ENCODE data around the gene EIF5AL1. TPM values are rescaled to one million over a fixed set of nuclear protein-coding genes. Genes with fewer than 3 reads are reported as not detected.

EIF5AL1 gene
- total and polyA plus RNA-seq, 2 of the 13 experiments (the other 11 are each of a cell fraction or from before 2014, with no cell fraction given), result 0.22 to 0.50 TPM

DNA sequence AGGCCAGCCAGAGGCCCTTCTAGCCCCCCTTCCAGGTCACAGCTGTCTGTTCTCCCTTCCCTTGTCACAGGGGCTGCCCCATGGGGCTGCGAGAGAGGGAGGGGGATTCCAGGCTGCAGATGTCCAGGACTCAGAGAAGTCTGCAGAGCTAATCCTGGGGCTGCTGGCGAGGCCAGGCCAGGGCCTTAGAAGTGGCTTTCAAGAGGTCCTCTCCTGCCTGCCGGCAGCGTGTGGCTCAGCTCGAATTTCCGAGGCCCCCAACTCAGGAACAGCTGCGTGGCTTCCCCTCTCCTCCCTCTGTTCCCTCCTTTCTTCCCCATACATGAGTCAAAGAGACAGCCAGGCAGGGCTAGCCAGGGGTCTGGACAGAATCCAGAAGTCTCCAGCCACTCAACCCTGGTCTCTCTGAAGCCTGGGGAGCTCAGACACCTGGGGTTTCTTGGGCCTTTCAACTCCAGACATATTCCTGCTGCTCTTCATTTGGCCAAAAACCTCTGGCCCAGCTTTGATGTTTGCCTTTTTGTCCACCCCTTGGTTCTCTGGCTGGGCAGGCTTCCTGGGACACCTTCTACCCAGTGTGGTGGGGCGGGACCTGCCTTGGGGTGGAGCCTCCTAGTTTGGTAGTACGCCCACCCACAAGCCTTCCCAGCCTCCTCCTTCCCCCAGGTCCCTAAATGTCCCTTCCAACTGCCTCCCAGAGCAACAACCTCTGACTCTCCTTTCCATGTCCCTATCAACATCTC is 21.8 kb upstream of the EIF5AL1 start:
- no peak for ATAC-seq
- intact Hi-C loops (cut with micrococcal nuclease; ENCODE audit: unreplicated experiment), result no loop called here
- no peak overlapping the region for H2AFZ ChIP-seq (ENCODE audit: low read length)

More for the DNA sequence above, 21.8 kb upstream of the EIF5AL1 start:
- POLR2A ChIA-PET, result interaction anchor here (0.9 kb wide), 1 partner anchor 111 kb away, joined by 3 read pairs; no protein-coding TSS in a partner anchor
- BruUV-seq (replicated peaks), result no TSS peak
- H3K4me1 ChIP-seq (ENCODE audit: insufficient read depth, low read length), result no peaks in the 10 kb centered on the region
- no peak overlapping the region for H3K4me3 ChIP-seq (replicated peaks in 1 of 3; ENCODE audit: insufficient read depth in 1 of 3, low read depth in 2 of 3, low read length in 3 of 3)
- no peak overlapping the region for H3K4me2 ChIP-seq (ENCODE audit: low read depth, low read length)
- WGBS (ENCODE audit: low lambda C conversion rate), result 35% methylated on average over 8 of the region's 9 CpGs
- no peaks in the 10 kb centered on the region for H3K36me3 ChIP-seq (replicated peaks in 1 of 2; ENCODE audit: control insufficient read depth in 1 of 2, insufficient read depth in 2 of 2, low read length in 2 of 2)
- CTCF ChIA-PET (ENCODE audit: low intra/inter-chr PET ratio, low total read pairs), result interaction anchor here (1.6 kb wide), 1 partner anchor 116 kb away, joined by 12 read pairs; no protein-coding TSS in a partner anchor
- DNase-seq (ENCODE audit: low spot score) (no peak), FAIRE-seq (no peak)
- peaks cover 0 to 43% of the 10 kb centered on the region in 2 experiments; a peak in 2 of 5 replicates for H3K27me3 ChIP-seq (ENCODE audit: control insufficient read depth in 1 of 2, insufficient read depth in 2 of 2, low read length in 2 of 2)
- H3K9me3 ChIP-seq (ENCODE audit: low read length), result no peaks in the 10 kb centered on the region
- in situ Hi-C loops (cut with HindIII; ENCODE audit: extremely low pct_ligation_motif_present, low pct_unique_long_range_greater_than_20kb), result no loop called here
- H4K20me1 ChIP-seq (ENCODE audit: insufficient read depth, low read length), result no peaks in the 10 kb centered on the region
- no peaks in the 10 kb centered on the region for H3K79me2 ChIP-seq (ENCODE audit: insufficient read depth, low read length)
- TF ChIP-seq ARNT (IDR thresholded peaks at IDR 0.05) (no peak), ZNF776 (CRISPR knock-in tag; IDR thresholded peaks at IDR 0.05) (no peak), KLF15 (CRISPR knock-in tag; IDR thresholded peaks at IDR 0.05; ENCODE audit: borderline replicate concordance) (no peak), KMT2B (CRISPR knock-in tag; IDR thresholded peaks at IDR 0.05) (no peak), MNT (IDR thresholded peaks at IDR 0.05) (no peak), NKX3-1 (CRISPR knock-in tag; IDR thresholded peaks at IDR 0.05) (no peak)
- TF ChIP-seq, protein P1, sequence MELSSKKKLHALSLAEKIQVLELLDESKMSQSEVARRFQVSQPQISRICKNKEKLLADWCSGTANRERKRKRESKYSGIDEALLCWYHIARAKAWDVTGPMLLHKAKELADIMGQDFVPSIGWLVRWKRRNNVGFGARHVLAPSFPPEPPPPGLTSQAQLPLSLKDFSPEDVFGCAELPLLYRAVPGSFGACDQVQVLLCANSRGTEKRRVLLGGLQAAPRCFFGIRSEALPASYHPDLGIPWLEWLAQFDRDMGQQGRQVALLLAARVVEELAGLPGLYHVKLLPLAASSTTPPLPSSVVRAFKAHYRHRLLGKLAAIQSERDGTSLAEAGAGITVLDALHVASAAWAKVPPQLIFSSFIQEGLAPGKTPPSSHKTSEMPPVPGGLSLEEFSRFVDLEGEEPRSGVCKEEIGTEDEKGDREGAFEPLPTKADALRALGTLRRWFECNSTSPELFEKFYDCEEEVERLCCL (CRISPR knock-in tag; IDR thresholded peaks at IDR 0.05; ENCODE audit: borderline replicate concordance), result no peak
- TF ChIP-seq, protein P2, sequence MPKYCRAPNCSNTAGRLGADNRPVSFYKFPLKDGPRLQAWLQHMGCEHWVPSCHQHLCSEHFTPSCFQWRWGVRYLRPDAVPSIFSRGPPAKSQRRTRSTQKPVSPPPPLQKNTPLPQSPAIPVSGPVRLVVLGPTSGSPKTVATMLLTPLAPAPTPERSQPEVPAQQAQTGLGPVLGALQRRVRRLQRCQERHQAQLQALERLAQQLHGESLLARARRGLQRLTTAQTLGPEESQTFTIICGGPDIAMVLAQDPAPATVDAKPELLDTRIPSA (CRISPR knock-in tag; IDR thresholded peaks at IDR 0.05; ENCODE audit: borderline replicate concordance), result no peak
- H3K27ac ChIP-seq (ENCODE audit: extremely low read length, insufficient read depth, low read length), result no peak overlapping the region
- H3K9ac ChIP-seq (ENCODE audit: insufficient read depth, low read depth, low read length), result no peak overlapping the region
